GM12875 (cell line): ENCODE measurements around the gene SERPINB1.

Source experiments
- H3K4me3 ChIP-seq: one replicate; pipeline ENCODE4 v1.5.1; 2011; ENCODE audit warnings: low read depth, low read length, control low read depth
- CTCF ChIP-seq: IDR thresholded peaks from 2 replicates; pipeline ENCODE4 v1.5.1; 2011; ENCODE audit warnings: low read depth, mild to moderate bottlenecking, control low read depth, inconsistent platforms, low read length, moderate library complexity, borderline replicate concordance; ENCODE audit not compliant: insufficient read depth

The SERPINB1 gene

GRCh38 chr6:2782356-2782708 is 59.3 kb downstream of the SERPINB1 start:
- no peak for TF ChIP-seq CTCF
- no peak overlapping the region for H3K4me3 ChIP-seq
